WTC11 (cell line): ENCODE results near the gene ARHGAP44. TPM values are rescaled to one million over a fixed set of nuclear protein-coding genes. Genes with fewer than 3 reads are reported as not detected.

Experiments used
- ATAC-seq: fragments of 200-7000 bp; cut with Tn5 transposase; 2 replicates; pipeline ENCODE4 v1.10.0; 2021; ENCODE audit warnings: mild to moderate bottlenecking, moderate library complexity
- CTCF ChIA-PET: fragments of 300-600 bp; sonication (Branson Sonifier 250); formaldehyde crosslinking; loops from one replicate; lab custom pipeline; 2021; ENCODE audit warnings: antibody characterized with exemption; lab: Charles Lee
- POLR2A ChIA-PET: fragments of 350-600 bp; sonication (Branson Sonifier 250); formaldehyde crosslinking; loops from one replicate; lab custom pipeline; 2021; ENCODE audit warnings: antibody characterized with exemption; lab: Charles Lee
- DNase-seq: peaks from one replicate; pipeline ENCODE4 v3.0.0; 2021; ENCODE audit warnings: low spot score
- H3K27ac Mint-ChIP-seq: 2 replicates; pipeline ENCODE4 v1.8.0; 2021; ENCODE audit warnings: mixed read lengths
- H3K27me3 Mint-ChIP-seq: 2 replicates; pipeline ENCODE4 v1.8.0; 2021; ENCODE audit warnings: low read depth, mild to moderate bottlenecking, moderate library complexity, mixed read lengths
- H3K36me3 Mint-ChIP-seq: 2 replicates; pipeline ENCODE4 v1.8.0; 2021; ENCODE audit warnings: mixed read lengths
- H3K4me1 Mint-ChIP-seq: 2 replicates; pipeline ENCODE4 v1.8.0; 2022; ENCODE audit warnings: mixed read lengths
- H3K4me3 Mint-ChIP-seq: 2 replicates; pipeline ENCODE4 v1.8.0; 2021; ENCODE audit warnings: mild to moderate bottlenecking, moderate library complexity, mixed read lengths
- H3K9me3 Mint-ChIP-seq: 2 replicates; pipeline ENCODE4 v1.8.0; 2021; ENCODE audit warnings: mixed read lengths
- AR ChIP-seq: fragments of 250-450 bp; sonication (Bioruptor Pico); IDR thresholded peaks from 2 replicates; pipeline ENCODE4 v1.9.0; 2021; ENCODE audit warnings: mild to moderate bottlenecking
- ATF1 ChIP-seq: sonication (generic); formaldehyde crosslinking; IDR thresholded peaks from 2 replicates; pipeline ENCODE4 v1.8.1; 2023; ENCODE audit warnings: mild to moderate bottlenecking, moderate library complexity, missing genetic modification reagents
- ATF2 ChIP-seq: sonication (generic); formaldehyde crosslinking; IDR thresholded peaks from 2 replicates; pipeline ENCODE4 v1.8.1; 2022; ENCODE audit warnings: low read depth, missing genetic modification reagents, borderline replicate concordance
- ATF3 ChIP-seq: sonication (generic); formaldehyde crosslinking; conservative IDR thresholded peaks from 2 replicates; pipeline ENCODE4 v1.8.1; 2022; ENCODE audit warnings: mild to moderate bottlenecking, missing genetic modification reagents
- CBFB ChIP-seq: sonication (generic); formaldehyde crosslinking; IDR thresholded peaks from 2 replicates; pipeline ENCODE4 v1.8.1; 2022; ENCODE audit warnings: mild to moderate bottlenecking, low read depth, missing genetic modification reagents
- EMX1 ChIP-seq: fragments of 250-450 bp; sonication (Bioruptor Pico); IDR thresholded peaks from 2 replicates; pipeline ENCODE4 v1.8.0; 2021; ENCODE audit warnings: mild to moderate bottlenecking
- FOXJ3 ChIP-seq: sonication (generic); formaldehyde crosslinking; IDR thresholded peaks from 2 replicates; pipeline ENCODE4 v1.9.0; 2021; ENCODE audit warnings: missing genetic modification reagents, mild to moderate bottlenecking, borderline replicate concordance
- FOXK1 ChIP-seq: sonication (generic); formaldehyde crosslinking; IDR thresholded peaks from 2 replicates; pipeline ENCODE4 v1.8.0; 2022; ENCODE audit warnings: mild to moderate bottlenecking, moderate library complexity, missing genetic modification reagents
- GABPB1 ChIP-seq: sonication (generic); formaldehyde crosslinking; IDR thresholded peaks from 2 replicates; pipeline ENCODE4 v1.8.1; 2023; ENCODE audit warnings: mild to moderate bottlenecking, missing genetic modification reagents
- GRHL2 ChIP-seq: fragments of 250-450 bp; sonication (Bioruptor Pico); IDR thresholded peaks from 2 replicates; pipeline ENCODE4 v1.8.0; 2022; ENCODE audit warnings: mild to moderate bottlenecking, moderate library complexity; ENCODE audit not compliant: insufficient replicate concordance, severe bottlenecking
- IRF1 ChIP-seq: sonication (generic); formaldehyde crosslinking; IDR thresholded peaks from 2 replicates; pipeline ENCODE4 v1.8.0; 2023; ENCODE audit warnings: missing genetic modification reagents
- IRF2 ChIP-seq: sonication (generic); formaldehyde crosslinking; IDR thresholded peaks from 2 replicates; pipeline ENCODE4 v1.8.0; 2022; ENCODE audit warnings: low read depth, missing genetic modification reagents, borderline replicate concordance
- NFYB ChIP-seq: sonication (generic); formaldehyde crosslinking; conservative IDR thresholded peaks from 2 replicates; pipeline ENCODE4 v1.8.0; 2022; ENCODE audit warnings: low read depth, missing genetic modification reagents
- RELA ChIP-seq: sonication (generic); formaldehyde crosslinking; IDR thresholded peaks from 2 replicates; pipeline ENCODE4 v1.8.1; 2022; ENCODE audit warnings: missing genetic modification reagents, mild to moderate bottlenecking, borderline replicate concordance
- USF2 ChIP-seq: sonication (generic); formaldehyde crosslinking; IDR thresholded peaks from 2 replicates; pipeline ENCODE4 v1.8.1; 2023; ENCODE audit warnings: mild to moderate bottlenecking, missing genetic modification reagents, moderate library complexity
- ZNF219 ChIP-seq: sonication (generic); formaldehyde crosslinking; IDR thresholded peaks from 2 replicates; pipeline ENCODE4 v1.8.0; 2023; ENCODE audit warnings: missing genetic modification reagents, mild to moderate bottlenecking, borderline replicate concordance
- ZNF317 ChIP-seq: sonication (generic); formaldehyde crosslinking; IDR thresholded peaks from 2 replicates; pipeline ENCODE4 v1.8.1; 2023; ENCODE audit warnings: low read depth, mild to moderate bottlenecking, moderate library complexity, missing genetic modification reagents, borderline replicate concordance
- ZNF425 ChIP-seq: fragments of 250-450 bp; sonication (Bioruptor Pico); conservative IDR thresholded peaks from 2 replicates; pipeline ENCODE4 v1.9.0; 2021; ENCODE audit warnings: mild to moderate bottlenecking
- total RNA-seq: library from RNA; stranded (reverse); gene quantifications from 3 replicates; pipeline ENCODE4 v1.2.3, GENCODE V29; 2021

ARHGAP44 gene
- total RNA-seq, 1 experiment from 2014 or later = 23.8 TPM

GRCh38 chr17:12898110-12898509 lies 108.8 kb downstream of the ARHGAP44 start:
- ATAC-seq (peak; percentile 74), DNase-seq (no peak)
- Mint-ChIP-seq H3K4me3 (no peak overlapping the region), H3K27me3 (no peaks in the 10 kb centered on the region), H3K27ac (peak overlapping the region; percentile 64; the same call in 1 of the 2 replicates), H3K36me3 (peaks cover 10% of the 10 kb centered on the region), H3K4me1 (peaks cover 33% of the 10 kb centered on the region), H3K9me3 (0 out of 2 replicates have a peak, but pooled peaks cover 4% of the 10 kb centered on the region)
- CTCF ChIA-PET = interaction anchor here (0.7 kb wide), 1 partner anchor 556 kb away, joined by 3 read pairs; no protein-coding TSS in a partner anchor
- POLR2A ChIA-PET = no interaction called here
- peak; percentile 66; the same call in 1 of the 2 replicates for TF ChIP-seq FOXK1 (CRISPR knock-in tag)
- no peak for TF ChIP-seq ZNF425

- no peak for TF ChIP-seq FOXJ3 (CRISPR knock-in tag)
- TF ChIP-seq EMX1 (CRISPR knock-in tag) = no peak
- TF ChIP-seq ATF3 (CRISPR knock-in tag) = no peak
- TF ChIP-seq RELA (CRISPR knock-in tag) = no peak
- TF ChIP-seq NFYB = no peak
- no peak for TF ChIP-seq ATF1 (CRISPR knock-in tag)
- no peak for TF ChIP-seq ATF2 (CRISPR knock-in tag)
- no peak for TF ChIP-seq CBFB (CRISPR knock-in tag)
- no peak for TF ChIP-seq USF2 (CRISPR knock-in tag)
- no peak for TF ChIP-seq GRHL2 (CRISPR knock-in tag)
- TF ChIP-seq ZNF317 (CRISPR knock-in tag) = no peak
- no peak for TF ChIP-seq GABPB1 (CRISPR knock-in tag)
- TF ChIP-seq IRF2 = no peak
- no peak for TF ChIP-seq IRF1
- no peak for TF ChIP-seq ZNF219 (CRISPR knock-in tag)
- no peak for TF ChIP-seq AR (CRISPR knock-in tag)
- Mint-ChIP-seq H3K4me1 (peaks cover 30% of the 10 kb centered on the region), H3K36me3 (peaks cover 10% of the 10 kb centered on the region), H3K9me3 (0 out of 2 replicates have a peak, but pooled peaks cover 4% of the 10 kb centered on the region), H3K27ac (no peak overlapping the region), H3K27me3 (no peaks in the 10 kb centered on the region), H3K4me3 (no peak overlapping the region)
- POLR2A ChIA-PET = no interaction called here
- no peak for ATAC-seq
- no peak for DNase-seq
- CTCF ChIA-PET = no interaction called here
Measured at GRCh38 chr17:12899604-12900003, 110.3 kb downstream of the ARHGAP44 start.
